SH-SY5Y (cell line): Measurements from ENCODE around the gene HSF4.

ENCODE experiments used
- GATA2 ChIP-seq: IDR thresholded peaks from 2 replicates; pipeline ENCODE4 v1.6.1; 2011; ENCODE audit warnings: mild to moderate bottlenecking, low read depth, low read length
- GATA3 ChIP-seq: IDR thresholded peaks from 2 replicates; pipeline ENCODE4 v1.6.1; 2011; ENCODE audit warnings: low read depth, mild to moderate bottlenecking, low read length, moderate library complexity

DNA sequence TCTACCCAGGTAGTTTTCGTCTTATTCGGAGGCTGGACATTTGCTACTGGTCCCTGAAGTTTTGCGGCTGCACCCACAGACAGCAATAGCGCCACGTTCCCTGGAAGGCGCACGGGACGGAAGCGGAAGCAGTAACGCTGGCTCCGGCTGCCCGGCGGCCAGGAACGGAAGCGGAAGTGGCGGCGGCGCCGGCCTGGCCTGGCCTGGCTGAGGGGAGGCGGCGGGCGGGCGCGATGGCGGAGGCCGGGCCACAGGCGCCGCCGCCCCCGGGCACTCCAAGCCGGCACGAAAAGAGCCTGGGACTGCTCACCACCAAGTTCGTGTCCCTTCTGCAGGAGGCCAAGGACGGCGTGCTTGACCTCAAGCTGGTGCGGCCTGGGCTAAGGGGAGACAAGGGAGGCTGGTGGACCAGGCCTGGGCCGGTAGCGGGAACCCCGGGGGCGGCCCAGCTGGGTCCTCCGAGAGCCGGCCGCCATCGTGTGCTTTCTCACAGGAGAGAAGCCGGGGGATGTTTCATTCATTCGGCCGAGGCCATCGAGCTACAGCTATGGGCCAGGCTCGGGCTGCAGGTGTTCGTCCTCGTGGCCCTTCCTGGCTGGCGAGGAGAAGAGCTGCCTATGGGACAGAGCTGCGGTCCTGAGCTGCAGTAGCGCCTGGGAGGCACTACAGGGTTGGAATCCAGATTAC lies 27.6 kb downstream of the HSF4 start, which contains the start of gene E2F4:
- no peak for TF ChIP-seq GATA3
- TF ChIP-seq GATA2: no peak
